SKM-1 (cell line): ENCODE results near the gene HOXD13.

ENCODE experiments used
- DNase-seq: peaks from one replicate; lab custom pipeline; 2025; ENCODE audit not compliant: unreplicated experiment; lab: John Stamatoyannopoulos, UW

HOXD13 gene

DNA sequence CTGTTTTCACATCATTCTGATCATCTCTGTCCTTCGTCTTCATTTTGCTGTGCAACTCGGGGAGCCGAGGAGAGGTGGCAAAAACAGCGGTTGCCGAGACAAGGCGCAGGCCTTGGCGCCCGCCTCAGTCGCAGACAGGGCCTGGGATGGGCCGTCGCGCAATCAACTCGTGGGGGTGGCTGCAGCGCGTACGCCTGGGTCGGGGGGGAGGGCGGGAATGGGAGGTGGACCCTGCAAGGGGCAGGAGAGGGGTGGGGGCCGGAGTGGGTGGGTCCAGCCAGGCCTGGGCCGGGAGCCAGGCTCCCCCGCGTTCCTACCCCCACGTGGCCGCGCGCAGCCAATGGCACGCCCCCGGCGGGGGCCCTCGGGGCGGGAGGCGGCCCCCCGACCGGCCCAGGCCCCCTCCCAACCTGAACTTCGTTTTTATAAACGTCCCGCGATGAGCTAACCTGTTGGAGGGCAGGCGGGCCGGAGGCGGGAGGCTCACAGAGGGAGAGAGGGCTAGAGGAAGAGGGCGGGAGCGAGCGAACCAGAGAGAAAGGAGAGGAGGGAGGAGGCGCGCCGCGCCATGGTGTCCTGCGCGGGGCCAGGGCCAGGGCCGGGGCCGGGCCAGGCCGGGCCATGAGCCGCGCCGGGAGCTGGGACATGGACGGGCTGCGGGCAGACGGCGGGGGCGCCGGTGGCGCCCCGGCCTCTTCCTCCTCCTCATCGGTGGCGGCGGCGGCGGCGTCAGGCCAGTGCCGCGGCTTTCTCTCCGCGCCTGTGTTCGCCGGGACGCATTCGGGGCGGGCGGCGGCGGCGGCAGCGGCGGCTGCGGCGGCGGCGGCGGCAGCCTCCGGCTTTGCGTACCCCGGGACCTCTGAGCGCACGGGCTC is at the start of gene HOXD13:
Gene HOXD13 (plus strand): TSS at position 452 of the 875 bp plus-strand sequence. CDS start 170 bp downstream, at position 622.
- no peak for DNase-seq

DNA sequence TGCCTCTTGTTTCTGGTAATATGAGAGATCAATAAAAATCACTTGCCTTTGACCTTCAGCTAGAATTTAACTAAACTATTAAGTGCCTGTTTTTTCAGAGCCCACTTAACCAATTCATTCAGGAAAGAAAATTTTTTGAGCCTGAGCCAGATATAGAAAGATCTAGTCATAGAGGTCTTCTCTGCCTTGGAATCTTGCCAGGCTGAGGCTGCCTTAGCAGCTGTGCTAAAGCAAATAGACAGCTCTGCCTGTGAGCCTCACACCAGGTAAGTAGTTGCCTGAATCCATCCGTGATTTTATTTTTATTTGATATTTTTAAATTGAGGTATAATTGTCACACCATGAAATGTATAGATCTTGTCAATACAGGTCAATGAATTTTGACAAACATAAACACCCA is 36.1 kb upstream of the HOXD13 start:
- DNase-seq, result no peak

DNA sequence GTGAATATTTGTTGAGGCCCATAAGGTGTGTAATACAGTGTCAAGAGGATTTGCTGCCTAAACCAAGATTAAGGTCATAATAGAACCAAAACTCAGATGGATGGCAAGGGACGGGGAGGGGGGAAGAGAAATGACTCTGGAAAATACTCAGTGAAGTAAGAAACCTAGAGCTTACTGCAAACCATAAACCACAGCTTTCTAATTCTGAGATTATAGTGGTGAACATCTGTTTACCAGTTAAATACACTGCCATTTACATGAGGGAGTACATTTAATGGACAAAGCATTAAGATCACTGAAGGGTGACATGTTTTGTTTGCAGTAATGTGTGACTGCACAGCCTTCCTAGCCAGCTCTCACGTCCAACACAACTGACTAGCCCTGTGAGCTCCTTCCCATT is 28.6 kb upstream of the HOXD13 start:
- no peak for DNase-seq

- no peak for DNase-seq
Observed at GRCh38 chr2:176066645-176067588, 25.6 kb upstream of the HOXD13 start.

DNA sequence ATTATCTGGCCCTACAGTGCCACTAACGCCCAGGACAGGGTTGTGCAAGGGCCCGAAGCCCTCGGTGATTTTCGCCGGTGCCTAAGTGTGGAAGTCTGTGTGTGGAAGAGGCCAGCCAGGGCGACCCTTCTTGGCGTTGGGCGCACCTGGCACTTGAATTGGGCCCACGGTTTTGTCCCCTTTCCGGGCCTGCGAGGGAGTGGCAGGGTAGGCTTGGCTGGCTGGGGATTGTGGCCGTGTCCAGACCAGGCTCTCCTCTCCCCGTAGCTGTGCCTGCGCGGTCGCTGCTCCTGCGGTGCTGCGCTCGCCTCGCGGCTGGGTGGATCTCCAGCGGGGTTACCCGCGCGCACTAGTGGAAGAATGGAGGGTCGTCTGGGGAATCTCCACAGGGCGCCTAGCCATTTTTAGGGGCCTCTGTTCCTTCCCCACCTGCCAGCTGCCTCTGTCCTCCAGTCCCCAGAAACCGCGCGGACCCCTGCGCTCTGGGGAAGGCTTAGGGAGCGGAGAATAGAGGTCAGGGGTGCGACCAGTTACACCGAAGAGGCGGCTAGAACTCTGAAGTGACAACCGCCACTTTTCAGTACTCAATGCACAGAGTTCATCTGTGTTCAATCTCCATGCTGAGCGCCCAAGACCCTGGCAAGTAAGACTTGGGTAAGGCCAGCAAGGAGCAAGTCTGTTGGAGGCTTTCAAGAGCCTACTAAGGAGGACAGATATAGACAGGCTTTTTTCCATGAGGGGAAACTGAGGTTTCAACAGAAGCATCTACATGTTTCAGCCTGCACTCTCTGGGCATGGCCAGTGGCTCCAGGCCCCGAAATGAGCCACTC is 24.7 kb upstream of the HOXD13 start:
- no peak for DNase-seq

- DNase-seq, result no peak
Observed at GRCh38 chr2:176068419-176068832, 24.1 kb upstream of the HOXD13 start.

- no peak for DNase-seq
Observed at GRCh38 chr2:176071330-176072291, 20.9 kb upstream of the HOXD13 start.

- no peak for DNase-seq
Observed at GRCh38 chr2:176072292-176072669, 20.2 kb upstream of the HOXD13 start.

DNA sequence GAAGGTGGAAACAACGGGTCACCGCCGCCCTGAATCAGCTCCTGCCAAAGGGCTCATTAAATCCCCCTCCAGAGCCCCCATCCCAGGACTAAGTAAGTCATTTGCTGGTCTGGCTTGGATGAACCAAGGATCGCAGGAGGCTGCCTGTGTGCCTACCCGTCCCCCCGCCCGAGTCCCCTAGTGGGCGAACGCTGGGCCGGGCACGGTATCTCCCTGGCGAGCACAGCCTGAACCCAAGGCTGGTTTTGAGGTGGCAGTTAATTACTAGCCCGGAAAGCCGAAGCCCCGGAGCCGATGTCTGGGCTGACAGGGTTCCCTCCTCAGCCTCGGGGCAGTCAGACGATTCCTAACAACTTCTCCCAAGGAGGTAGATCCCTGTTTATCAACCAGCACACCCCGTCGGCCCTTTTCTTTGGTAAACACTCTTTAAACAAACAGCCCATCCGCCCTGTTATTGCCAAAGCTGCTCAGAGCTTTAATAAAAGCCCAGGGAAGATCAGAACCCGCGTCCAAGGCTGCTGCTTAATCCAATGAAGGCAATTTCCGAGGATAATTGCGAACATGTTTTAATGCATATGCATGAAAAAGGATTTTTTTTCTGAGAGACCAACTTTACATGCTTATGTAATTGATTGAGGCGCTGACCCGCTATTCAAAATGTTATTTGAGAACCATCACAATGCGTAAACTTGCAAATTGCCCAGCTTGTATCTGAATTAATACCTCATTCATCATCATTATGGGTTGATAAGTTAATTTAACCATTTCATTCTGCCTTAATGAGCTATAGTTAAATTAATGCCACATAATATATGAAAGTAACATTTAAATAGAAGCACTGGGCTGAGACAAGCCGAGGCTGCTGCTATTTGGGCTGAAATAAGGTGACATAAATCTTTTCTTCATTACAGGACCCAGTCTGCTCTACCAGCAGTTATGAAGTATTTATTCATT is 19.3 kb upstream of the HOXD13 start:
- no peak for DNase-seq

DNA sequence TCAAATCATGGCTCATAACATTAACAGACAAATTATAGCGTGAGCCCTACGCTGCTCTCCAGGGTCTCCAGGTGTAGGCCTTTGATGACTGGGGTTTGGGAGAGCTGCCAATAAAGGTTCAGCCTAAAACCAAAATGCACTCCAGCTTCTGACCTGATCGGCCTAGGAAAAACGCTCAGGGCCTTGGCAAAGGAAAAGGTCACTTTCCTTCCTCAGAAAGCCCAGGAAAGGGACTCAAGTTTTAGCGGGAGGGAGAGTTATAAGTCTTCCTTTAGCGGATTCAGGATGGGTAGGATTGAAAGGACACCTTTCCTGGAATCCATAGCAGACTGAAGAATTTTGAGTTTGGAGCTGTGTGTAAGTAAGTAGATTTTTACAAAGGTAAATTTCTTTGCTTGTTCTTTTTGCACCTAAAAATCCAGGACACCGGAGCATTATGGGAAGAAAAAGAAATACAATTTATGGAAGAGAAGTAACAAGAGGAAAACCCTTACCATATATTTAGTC is 17.5 kb upstream of the HOXD13 start:
- no peak for DNase-seq

GRCh38 chr2:176075481-176075880 is 17.0 kb upstream of the HOXD13 start:
- no peak for DNase-seq

GRCh38 chr2:176076063-176076462 is 16.5 kb upstream of the HOXD13 start:
- DNase-seq, result no peak

GRCh38 chr2:176076796-176077195 is 15.7 kb upstream of the HOXD13 start:
- no peak for DNase-seq

DNA sequence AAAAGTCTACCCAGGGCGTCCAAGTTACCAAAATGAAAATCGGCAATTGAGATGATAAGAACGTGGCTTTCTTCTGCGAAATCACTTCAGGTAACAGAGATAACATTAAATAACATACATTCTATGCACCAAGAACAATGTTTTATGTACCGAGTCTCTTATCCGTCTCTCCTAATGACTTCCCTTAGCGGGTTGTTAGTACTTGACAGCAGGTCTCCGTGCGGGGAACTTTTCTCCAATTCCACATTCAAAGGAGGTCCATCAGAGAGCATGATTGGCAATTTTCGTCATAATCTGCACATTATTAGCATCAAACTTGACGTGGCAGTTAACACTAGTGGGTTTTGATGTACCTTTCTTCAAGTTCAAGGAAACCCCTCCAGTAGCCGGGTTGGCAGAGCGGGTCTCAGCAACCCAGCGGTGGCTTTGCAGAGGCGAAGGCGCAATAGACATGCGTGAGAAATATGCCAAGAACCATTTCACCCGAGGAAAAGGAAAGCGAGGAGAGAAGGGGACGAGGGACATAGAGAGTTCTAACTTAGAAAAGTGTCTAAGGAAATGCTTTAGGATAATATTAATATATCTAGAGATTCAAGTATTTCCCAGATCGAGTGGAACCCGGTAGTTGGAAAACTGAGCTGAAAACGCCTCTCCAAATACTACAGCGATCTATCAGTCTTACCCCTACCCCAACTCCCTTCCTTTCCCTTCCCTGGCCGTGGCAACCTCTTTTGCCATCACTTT is 13.8 kb upstream of the HOXD13 start:
- no peak for DNase-seq

- no peak for DNase-seq
Observed at GRCh38 chr2:176079285-176079830, 13.2 kb upstream of the HOXD13 start.

DNA sequence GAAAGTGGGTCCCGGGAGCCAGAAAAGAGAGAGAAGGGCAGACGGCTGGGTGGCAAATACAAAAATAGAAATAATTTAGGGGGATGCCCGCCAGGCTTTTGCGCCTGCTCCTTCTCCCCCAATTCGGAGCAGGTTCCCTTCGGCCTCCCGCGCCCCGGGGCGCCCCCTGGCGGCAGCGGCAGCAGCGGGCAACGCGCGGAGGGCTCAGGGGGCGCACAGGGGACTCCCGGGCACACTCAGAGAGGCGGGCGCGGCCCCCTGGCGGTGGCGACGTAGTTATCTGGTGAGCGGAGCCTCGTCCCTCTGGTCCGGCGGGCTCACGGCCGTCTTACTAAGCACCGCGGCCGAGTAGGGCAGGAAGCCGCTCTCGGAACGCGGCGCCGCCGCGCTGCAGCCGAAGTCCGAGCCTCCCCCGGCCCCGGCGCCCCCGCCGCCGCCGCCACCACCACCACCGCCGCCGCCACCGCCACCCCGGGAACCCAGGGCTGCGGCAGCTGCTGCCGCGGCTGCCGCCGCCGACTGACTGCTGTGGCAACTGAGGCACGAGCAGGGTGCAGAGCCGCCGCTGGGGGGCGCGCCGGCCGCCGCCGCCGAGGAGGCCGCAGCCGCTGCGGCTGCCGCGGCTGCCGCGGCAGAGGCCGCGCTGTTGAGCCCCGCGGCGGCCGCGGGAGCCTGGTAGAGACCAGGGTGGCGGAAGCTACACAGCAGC is 12.5 kb upstream of the HOXD13 start:
- no peak for DNase-seq
